ENCODE measurements around the gene ELOB. TPM values are rescaled to one million over a fixed set of nuclear protein-coding genes. Genes with fewer than 3 reads are reported as not detected.

The ELOB gene
- total RNA-seq, 2 donors from 2014 or later = 218 to 224 TPM

DNA sequence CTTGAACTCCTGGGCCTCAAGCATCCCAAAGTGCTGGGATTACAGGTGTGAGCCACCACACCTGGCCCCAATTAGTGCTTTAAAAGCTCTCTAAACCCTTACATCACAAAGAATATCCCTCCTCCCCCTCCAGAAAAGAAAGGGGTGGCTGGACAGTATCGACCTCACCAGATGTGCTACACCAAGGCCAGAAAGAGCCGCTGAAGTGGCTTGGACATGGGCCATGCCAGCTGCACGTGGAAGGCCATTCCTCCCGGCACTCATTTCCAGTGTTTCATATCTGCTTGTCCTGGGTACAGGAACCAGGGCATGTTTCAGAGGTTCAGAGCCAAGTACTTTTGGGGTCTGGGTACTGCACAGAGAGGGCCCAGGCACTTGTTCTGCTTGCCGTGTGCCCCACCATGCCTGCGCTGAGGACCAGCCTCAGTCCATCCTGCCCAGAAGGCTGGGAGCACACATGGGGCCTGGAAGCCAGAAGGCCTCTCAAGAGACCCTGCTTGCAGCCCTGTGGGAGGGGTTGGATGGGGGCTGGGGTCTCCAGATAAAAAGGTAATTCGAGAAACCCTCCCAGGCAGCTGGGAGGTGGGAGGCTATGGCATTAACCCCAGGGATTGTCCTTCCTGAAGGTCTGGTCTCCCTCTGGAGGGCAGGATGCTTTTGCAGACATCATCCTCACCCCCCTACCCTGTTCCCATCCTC is 28.2 kb downstream of the ELOB start:
- DNase-seq (ENCODE audit: low spot score in 2 of 2) (no peak), ATAC-seq (no peak)
- peak overlapping the region in 1 of 2 donors; percentile 65 for H3K27ac Mint-ChIP-seq
- peaks cover 16 to 23% of the 10 kb centered on the region in 2 donors for H3K36me3 Mint-ChIP-seq
- H3K9me3 Mint-ChIP-seq = no peaks in the 10 kb centered on the region

GRCh38 chr16:2745961-2746360 is 31.1 kb downstream of the ELOB start:
- no peaks in the 10 kb centered on the region for H3K9me3 Mint-ChIP-seq
- DNase-seq (ENCODE audit: low spot score in 2 of 2) (no peak), ATAC-seq (no peak)
- peaks cover under 1 to 15% of the 10 kb centered on the region in 2 donors for H3K36me3 Mint-ChIP-seq
- H3K27ac Mint-ChIP-seq = no peak overlapping the region

DNA sequence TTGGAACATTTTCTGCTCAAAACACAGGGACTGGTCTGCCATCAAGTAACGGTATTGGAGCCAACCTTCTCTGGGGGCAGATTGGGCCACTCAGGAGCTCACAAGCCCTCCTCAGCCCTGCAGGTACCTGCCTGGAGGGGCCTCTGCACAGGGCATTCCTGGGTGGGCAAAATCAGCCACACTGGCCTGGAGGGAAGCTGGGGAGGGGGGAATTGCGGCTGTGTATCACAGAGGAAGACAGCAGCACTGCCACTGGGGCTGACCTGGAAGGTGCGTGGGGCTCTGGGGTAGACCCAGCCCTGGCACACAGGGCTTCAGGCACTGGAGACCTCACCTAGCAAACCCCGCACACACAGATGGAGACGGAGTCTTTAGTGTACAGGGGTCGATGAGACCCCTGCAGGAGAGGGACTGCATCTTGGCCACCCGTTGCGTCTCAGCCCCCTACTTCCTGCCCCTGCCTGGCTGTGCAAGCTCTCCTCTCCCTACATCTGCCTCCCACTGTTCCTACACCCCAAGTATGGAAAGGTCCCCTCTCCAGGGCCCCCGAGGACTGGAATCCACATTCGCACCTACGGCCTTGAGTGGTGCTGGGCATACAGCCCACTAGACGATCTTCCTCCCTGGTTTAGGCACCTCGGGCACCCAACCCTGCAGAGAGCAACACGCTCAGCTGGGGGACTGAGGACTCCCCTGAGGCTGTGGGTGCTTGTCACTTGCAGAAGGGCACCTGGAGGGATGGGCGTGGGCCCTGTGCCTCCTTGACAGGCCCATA is 31.8 kb downstream of the ELOB start:
- ATAC-seq (no peak), DNase-seq (ENCODE audit: low spot score in 2 of 2) (no peak)
- peaks cover 0 to 11% of the 10 kb centered on the region in 2 donors for H3K36me3 Mint-ChIP-seq
- H3K9me3 Mint-ChIP-seq = no peaks in the 10 kb centered on the region
- H3K27ac Mint-ChIP-seq = no peak overlapping the region

GRCh38 chr16:2744711-2745110 is 32.4 kb downstream of the ELOB start:
- H3K36me3 Mint-ChIP-seq = peaks cover 0 to 5% of the 10 kb centered on the region in 2 donors
- no peaks in the 10 kb centered on the region for H3K9me3 Mint-ChIP-seq
- no peak overlapping the region for H3K27ac Mint-ChIP-seq
- no peak for ATAC-seq
- no peak for DNase-seq (ENCODE audit: low spot score in 2 of 2)

- DNase-seq (ENCODE audit: low spot score in 2 of 2) (no peak), ATAC-seq (no peak)
- no peaks in the 10 kb centered on the region for H3K36me3 Mint-ChIP-seq
- H3K27ac Mint-ChIP-seq = no peak overlapping the region
- H3K9me3 Mint-ChIP-seq = no peaks in the 10 kb centered on the region
Observed at GRCh38 chr16:2743007-2743810, 33.9 kb downstream of the ELOB start.

DNA sequence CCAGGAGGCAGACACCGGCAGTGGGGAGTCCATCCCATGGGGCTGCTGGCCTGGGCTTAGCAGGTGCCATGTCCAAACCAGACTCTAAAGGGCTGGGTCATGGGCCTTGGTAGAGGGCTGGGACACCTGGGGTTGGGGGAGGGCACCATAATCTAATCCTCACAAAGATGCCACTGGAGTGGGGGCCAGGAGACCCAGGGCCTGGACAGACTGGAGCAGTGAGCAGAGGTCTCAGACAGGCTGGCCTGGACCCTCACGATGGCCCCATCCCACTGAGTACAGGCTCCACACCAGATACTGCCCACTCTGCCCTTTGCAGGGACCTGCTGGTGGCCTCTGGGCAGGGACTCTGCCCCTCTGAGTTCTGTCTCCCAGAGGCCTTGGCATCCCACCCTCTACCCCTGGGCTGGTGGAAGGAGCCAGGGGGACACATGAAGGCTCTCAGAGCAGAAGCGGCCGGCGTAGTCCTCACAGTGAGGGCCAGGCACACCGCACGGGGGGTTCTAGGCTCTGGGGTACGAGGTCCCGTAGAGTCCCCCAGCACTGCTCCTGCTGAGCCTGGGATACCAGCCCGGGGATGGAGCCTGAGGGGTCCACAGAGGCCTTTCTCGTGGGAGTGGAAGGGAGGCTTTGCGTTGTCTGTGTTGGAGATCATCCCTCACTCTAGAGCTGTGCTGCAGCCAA is 34.6 kb downstream of the ELOB start:
- no peak overlapping the region for H3K27ac Mint-ChIP-seq
- no peak for ATAC-seq
- H3K9me3 Mint-ChIP-seq = no peaks in the 10 kb centered on the region
- DNase-seq (ENCODE audit: low spot score in 2 of 2) = no peak
- H3K36me3 Mint-ChIP-seq = no peaks in the 10 kb centered on the region

DNA sequence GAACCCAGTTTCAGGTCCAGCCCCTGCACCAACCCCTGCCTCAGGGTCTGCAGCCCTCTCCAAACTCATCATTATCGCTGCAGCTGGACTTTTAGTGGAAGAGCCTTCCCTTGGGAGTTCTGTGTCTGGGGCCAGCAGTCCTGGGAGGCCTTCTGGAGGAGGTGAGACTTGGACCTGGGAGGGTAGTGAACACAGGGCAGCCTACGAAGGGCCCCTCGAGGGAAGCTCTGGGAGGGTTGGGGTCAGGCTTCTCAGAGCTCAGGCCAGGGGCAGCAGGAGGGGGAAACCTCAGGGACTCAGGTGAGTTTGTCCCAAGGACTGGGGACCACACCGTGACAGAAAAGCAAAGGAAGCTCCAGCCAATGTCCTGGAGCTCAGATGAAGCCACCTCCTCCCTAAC is 35.9 kb downstream of the ELOB start:
- H3K36me3 Mint-ChIP-seq = no peaks in the 10 kb centered on the region
- DNase-seq (ENCODE audit: low spot score in 2 of 2) (no peak), ATAC-seq (no peak)
- H3K9me3 Mint-ChIP-seq = no peaks in the 10 kb centered on the region
- peak overlapping the region in 1 of 2 donors; percentile 77 for H3K27ac Mint-ChIP-seq

- H3K9me3 Mint-ChIP-seq = no peaks in the 10 kb centered on the region
- ATAC-seq (no peak), DNase-seq (ENCODE audit: low spot score in 2 of 2) (no peak)
- H3K27ac Mint-ChIP-seq = peak overlapping the region; percentile 39 to 77
- no peaks in the 10 kb centered on the region for H3K36me3 Mint-ChIP-seq
Observed at GRCh38 chr16:2740476-2740875, 36.6 kb downstream of the ELOB start.

GRCh38 chr16:2739625-2740430 is 37.3 kb downstream of the ELOB start:
- ATAC-seq (no peak), DNase-seq (ENCODE audit: low spot score in 2 of 2) (no peak)
- H3K27ac Mint-ChIP-seq = peak overlapping the region; percentile 39 to 77
- H3K36me3 Mint-ChIP-seq = no peaks in the 10 kb centered on the region
- H3K9me3 Mint-ChIP-seq = no peaks in the 10 kb centered on the region

DNA sequence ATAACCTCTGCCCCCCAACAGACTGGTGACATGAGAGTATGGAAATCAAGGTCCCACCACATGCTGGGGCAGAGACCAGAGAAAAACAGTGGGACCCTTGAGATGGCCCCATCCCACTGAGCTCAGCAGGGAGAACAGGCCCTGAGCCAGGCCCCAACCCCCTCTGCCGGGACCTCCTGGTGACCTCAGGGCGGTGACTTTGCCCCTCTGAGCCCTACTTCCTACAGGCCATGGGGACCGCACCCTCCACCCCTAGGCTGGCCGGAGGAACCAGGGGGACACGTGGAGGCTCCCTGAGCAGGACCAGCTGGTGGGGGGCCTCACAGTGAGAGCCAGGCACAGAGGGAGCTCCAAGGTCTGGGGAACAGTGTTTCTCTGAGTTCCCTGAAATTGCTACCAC is 38.5 kb downstream of the ELOB start:
- H3K27ac Mint-ChIP-seq = no peak overlapping the region
- DNase-seq (ENCODE audit: low spot score in 2 of 2) (no peak), ATAC-seq (no peak)
- no peaks in the 10 kb centered on the region for H3K36me3 Mint-ChIP-seq
- no peaks in the 10 kb centered on the region for H3K9me3 Mint-ChIP-seq

- Mint-ChIP-seq H3K27ac (no peak overlapping the region), H3K36me3 (no peaks in the 10 kb centered on the region), H3K9me3 (no peaks in the 10 kb centered on the region)
- DNase-seq (ENCODE audit: low spot score in 2 of 2) (no peak), ATAC-seq (no peak)
Observed at GRCh38 chr16:2737895-2738418, 39.1 kb downstream of the ELOB start.

- no peaks in the 10 kb centered on the region for H3K36me3 Mint-ChIP-seq
- no peaks in the 10 kb centered on the region for H3K9me3 Mint-ChIP-seq
- no peak for ATAC-seq
- no peak for DNase-seq (ENCODE audit: low spot score in 2 of 2)
- no peak overlapping the region for H3K27ac Mint-ChIP-seq
Observed at GRCh38 chr16:2737238-2737605, 39.9 kb downstream of the ELOB start.

- DNase-seq (ENCODE audit: low spot score in 2 of 2) (no peak), ATAC-seq (no peak)
- H3K27ac Mint-ChIP-seq = peak overlapping the region in 1 of 2 donors; percentile 66
- H3K36me3 Mint-ChIP-seq = no peaks in the 10 kb centered on the region
- no peaks in the 10 kb centered on the region for H3K9me3 Mint-ChIP-seq
Observed at GRCh38 chr16:2736476-2737237, 40.4 kb downstream of the ELOB start.

GRCh38 chr16:2734844-2735515 is 42.1 kb downstream of the ELOB start:
- no peaks in the 10 kb centered on the region for H3K9me3 Mint-ChIP-seq
- no peak for DNase-seq (ENCODE audit: low spot score in 2 of 2)
- H3K36me3 Mint-ChIP-seq = no peaks in the 10 kb centered on the region
- ATAC-seq = peak in 1 of 2 donors; percentile 20
- H3K27ac Mint-ChIP-seq = no peak overlapping the region

GRCh38 chr16:2728034-2728433 is 49.0 kb downstream of the ELOB start:
- peak; percentile 58 to 85 for ATAC-seq
- H3K9me3 Mint-ChIP-seq = no peaks in the 10 kb centered on the region
- H3K36me3 Mint-ChIP-seq = no peaks in the 10 kb centered on the region
- peak overlapping the region; percentile 60 to 82 for H3K27ac Mint-ChIP-seq
- DNase-seq (ENCODE audit: low spot score in 2 of 2) = no peak

Data from activated naive CD4-positive, alpha-beta T cell treated with anti-CD3 and anti-CD28 coated beads, Interleukin-2, amount 50 U/mL, for 72 hours (primary cell).